Chondrocyte (in vitro differentiated cells): ENCODE measurements around the gene SHKBP1. TPM values are rescaled to one million over a fixed set of nuclear protein-coding genes. Genes with fewer than 3 reads are reported as not detected.
"Not testable (repeated sequence)": the region's sequence is repeated elsewhere in the genome, so short reads cannot be mapped to it uniquely, and the experiment has no call there.

ENCODE experiments used
- DNase-seq: peaks from one replicate; pipeline ENCODE4 v3.0.0; 2021; ENCODE audit warnings: mixed read lengths, low spot score
- H3K27ac Mint-ChIP-seq: one replicate; pipeline ENCODE4 v1.8.0; 2021; ENCODE audit warnings: mild to moderate bottlenecking, moderate library complexity, mixed read lengths; ENCODE audit not compliant: unreplicated experiment
- H3K27me3 Mint-ChIP-seq: 2 replicates; pipeline ENCODE4 v1.8.0; 2021; ENCODE audit warnings: low read depth, mixed read lengths
- H3K36me3 Mint-ChIP-seq: 2 replicates; pipeline ENCODE4 v1.8.0; 2021; ENCODE audit warnings: low read depth, mixed read lengths
- H3K4me1 Mint-ChIP-seq: 2 replicates; pipeline ENCODE4 v1.8.0; 2021; ENCODE audit warnings: low read depth, mild to moderate bottlenecking, mixed read lengths
- H3K4me3 Mint-ChIP-seq: one replicate; pipeline ENCODE4 v1.8.0; 2021; ENCODE audit warnings: mild to moderate bottlenecking, moderate library complexity, mixed read lengths; ENCODE audit not compliant: unreplicated experiment
- H3K9me3 Mint-ChIP-seq: 2 replicates; pipeline ENCODE4 v1.8.0; 2021; ENCODE audit warnings: low read depth, mixed read lengths
- total RNA-seq: library from RNA; stranded (reverse); gene quantifications from 3 replicates; pipeline ENCODE4 v1.2.1, GENCODE V29; 2021
- TF ChIP-seq, protein P1 (sequence below): fragments of 200-600 bp; sonication (generic); IDR thresholded peaks from 2 replicates; pipeline ENCODE4 v1.5.0; 2021; ENCODE audit warnings: antibody characterized with exemption, mild to moderate bottlenecking, moderate library complexity

The SHKBP1 gene
- total RNA-seq, 1 donor from 2014 or later, result 46.8 TPM

- Mint-ChIP-seq H3K9me3 (no peaks in the 10 kb centered on the region), H3K27ac (no peak overlapping the region), H3K4me3 (no peak overlapping the region), H3K27me3 (no peaks in the 10 kb centered on the region), H3K36me3 (peaks cover 19% of the 10 kb centered on the region), H3K4me1 (peaks cover 11% of the 10 kb centered on the region)
- DNase-seq, result no peak
- TF ChIP-seq, protein P1, sequence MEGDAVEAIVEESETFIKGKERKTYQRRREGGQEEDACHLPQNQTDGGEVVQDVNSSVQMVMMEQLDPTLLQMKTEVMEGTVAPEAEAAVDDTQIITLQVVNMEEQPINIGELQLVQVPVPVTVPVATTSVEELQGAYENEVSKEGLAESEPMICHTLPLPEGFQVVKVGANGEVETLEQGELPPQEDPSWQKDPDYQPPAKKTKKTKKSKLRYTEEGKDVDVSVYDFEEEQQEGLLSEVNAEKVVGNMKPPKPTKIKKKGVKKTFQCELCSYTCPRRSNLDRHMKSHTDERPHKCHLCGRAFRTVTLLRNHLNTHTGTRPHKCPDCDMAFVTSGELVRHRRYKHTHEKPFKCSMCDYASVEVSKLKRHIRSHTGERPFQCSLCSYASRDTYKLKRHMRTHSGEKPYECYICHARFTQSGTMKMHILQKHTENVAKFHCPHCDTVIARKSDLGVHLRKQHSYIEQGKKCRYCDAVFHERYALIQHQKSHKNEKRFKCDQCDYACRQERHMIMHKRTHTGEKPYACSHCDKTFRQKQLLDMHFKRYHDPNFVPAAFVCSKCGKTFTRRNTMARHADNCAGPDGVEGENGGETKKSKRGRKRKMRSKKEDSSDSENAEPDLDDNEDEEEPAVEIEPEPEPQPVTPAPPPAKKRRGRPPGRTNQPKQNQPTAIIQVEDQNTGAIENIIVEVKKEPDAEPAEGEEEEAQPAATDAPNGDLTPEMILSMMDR, result no peak
Measured at GRCh38 chr19:40588110-40588854, 11.6 kb downstream of the SHKBP1 start.

GRCh38 chr19:40588926-40589569, 12.4 kb downstream of the SHKBP1 start:
- Mint-ChIP-seq H3K9me3 (no peaks in the 10 kb centered on the region), H3K27me3 (no peaks in the 10 kb centered on the region), H3K27ac (no peak overlapping the region), H3K36me3 (peaks cover 17% of the 10 kb centered on the region), H3K4me3 (no peak overlapping the region), H3K4me1 (peaks cover 11% of the 10 kb centered on the region)
- TF ChIP-seq, protein P1, result no peak
- no peak for DNase-seq

GRCh38 chr19:40589591-40590429, 13.1 kb downstream of the SHKBP1 start:
- peaks cover 17% of the 10 kb centered on the region for H3K36me3 Mint-ChIP-seq
- TF ChIP-seq, protein P1, result no peak
- H3K27ac Mint-ChIP-seq, result no peak overlapping the region
- H3K27me3 Mint-ChIP-seq, result no peaks in the 10 kb centered on the region
- no peak for DNase-seq
- H3K9me3 Mint-ChIP-seq, result no peaks in the 10 kb centered on the region
- H3K4me1 Mint-ChIP-seq, result peaks cover 19% of the 10 kb centered on the region
- no peak overlapping the region for H3K4me3 Mint-ChIP-seq

DNA sequence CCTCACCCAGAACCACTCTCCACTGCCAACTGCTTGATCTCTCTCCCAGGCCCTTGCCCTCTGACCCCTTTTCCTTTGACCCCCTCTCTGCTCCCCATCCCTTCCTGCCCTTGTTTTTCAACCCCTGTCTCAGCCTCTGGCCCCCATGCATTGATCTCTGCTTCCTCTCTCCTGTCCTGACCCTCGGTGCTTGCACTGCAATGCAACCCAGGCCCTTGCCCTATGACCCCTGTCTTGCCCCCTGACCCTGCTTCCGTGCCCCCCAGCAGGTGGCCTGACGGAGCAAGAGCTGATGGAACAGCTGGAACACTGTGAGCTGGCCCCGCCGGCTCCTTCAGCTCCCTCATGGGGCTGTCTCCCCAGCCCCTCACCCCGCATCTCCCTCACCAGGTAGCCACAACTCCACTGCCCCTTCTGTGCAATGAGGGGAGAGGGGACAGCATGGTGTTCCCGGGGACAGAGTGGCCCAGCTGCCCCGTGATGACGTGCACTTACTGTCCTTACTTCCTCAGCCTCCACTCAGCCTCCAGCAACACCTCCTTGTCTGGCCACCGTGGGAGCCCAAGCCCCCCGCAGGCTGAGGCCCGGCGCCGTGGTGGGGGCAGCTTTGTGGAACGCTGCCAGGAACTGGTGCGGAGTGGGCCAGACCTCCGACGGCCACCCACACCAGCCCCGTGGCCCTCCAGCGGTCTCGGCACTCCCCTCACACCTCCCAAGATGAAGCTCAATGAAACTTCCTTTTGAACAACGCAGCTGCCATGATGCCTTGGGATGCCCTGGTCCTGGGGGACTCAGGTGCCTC, 14.0 kb downstream of the SHKBP1 start:
- H3K27me3 Mint-ChIP-seq, result no peaks in the 10 kb centered on the region
- DNase-seq, result no peak
- H3K27ac Mint-ChIP-seq, result no peak overlapping the region
- peaks cover 19% of the 10 kb centered on the region for H3K4me1 Mint-ChIP-seq
- no peaks in the 10 kb centered on the region for H3K9me3 Mint-ChIP-seq
- no peak overlapping the region for H3K4me3 Mint-ChIP-seq
- TF ChIP-seq, protein P1, result no peak
- H3K36me3 Mint-ChIP-seq, result peaks cover 17% of the 10 kb centered on the region

DNA sequence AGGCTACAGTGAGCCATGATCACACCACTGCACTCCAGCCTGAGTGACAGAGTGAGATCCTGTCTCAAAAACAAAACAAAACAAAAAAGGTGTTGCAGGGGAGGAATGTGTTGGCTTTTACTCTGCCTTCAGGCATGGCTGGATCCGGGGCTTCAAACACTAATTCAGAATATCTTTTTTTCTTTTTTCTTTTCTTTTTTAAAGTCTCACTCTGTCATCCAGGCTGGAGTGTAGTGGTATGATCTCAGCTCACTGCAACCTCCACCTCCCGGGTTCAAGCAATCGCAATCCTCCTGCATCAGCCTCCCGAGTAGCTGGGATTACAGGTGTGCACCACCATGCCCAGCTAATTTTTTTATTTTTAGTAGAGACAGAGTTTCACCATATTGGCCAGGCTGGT, 15.1 kb downstream of the SHKBP1 start:
- not testable (repeated sequence) for H3K4me3 Mint-ChIP-seq, H3K27ac Mint-ChIP-seq, DNase-seq, H3K9me3 Mint-ChIP-seq, H3K27me3 Mint-ChIP-seq
- Mint-ChIP-seq H3K36me3 (peaks cover 13% of the 10 kb centered on the region), H3K4me1 (peaks cover 17% of the 10 kb centered on the region)
